Neural cell (in vitro differentiated cells): ENCODE results near the gene KREMEN1.

ENCODE experiments used
- POLR2AphosphoS5 ChIP-seq: IDR thresholded peaks from 2 replicates; pipeline ENCODE4 v1.6.1; 2012
- TAF1 ChIP-seq: IDR thresholded peaks from 2 replicates; pipeline ENCODE4 v1.6.1; 2012; ENCODE audit warnings: low read depth
- TF ChIP-seq, protein P1 (sequence below): fragments of 450-650 bp; IDR thresholded peaks from 2 replicates; pipeline ENCODE4 v1.5.1; 2014; ENCODE audit warnings: antibody characterized with exemption, mild to moderate bottlenecking, moderate library complexity; ENCODE audit not compliant: poor library complexity, severe bottlenecking

DNA sequence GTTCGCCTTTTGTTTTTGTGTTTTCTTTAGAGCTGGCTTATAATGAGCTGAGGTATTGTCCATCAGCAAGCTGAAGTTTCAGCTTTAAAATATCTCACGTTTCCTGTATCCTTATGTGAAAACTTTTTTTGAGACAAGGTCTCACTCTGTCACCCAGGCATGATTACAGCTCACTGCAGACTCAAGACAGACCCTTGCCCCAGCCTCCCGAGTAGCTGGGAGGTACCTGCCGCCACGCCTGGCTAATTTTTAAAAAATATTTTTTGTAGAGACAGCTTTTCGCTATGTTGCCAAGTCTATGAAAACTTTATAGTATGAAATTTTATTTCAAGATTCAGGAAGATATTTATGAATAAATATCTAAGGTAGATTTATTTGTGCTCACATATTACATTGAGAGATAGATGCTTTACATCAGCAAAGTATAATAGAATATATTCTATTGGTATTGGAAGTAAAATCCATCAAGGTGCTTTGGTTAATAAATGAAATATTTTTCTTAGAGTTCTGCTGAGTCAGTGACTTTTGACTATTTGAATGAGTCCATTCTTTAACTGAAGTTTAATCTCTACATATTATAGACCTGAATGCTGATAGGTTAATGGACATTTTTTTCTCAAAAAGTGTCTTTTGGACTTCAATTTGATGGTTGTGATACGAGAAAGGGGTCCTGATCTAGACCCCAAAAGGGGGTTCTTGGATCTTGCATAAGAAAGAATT lies 10.2 kb downstream of the KREMEN1 start:
- TF ChIP-seq, protein P1, sequence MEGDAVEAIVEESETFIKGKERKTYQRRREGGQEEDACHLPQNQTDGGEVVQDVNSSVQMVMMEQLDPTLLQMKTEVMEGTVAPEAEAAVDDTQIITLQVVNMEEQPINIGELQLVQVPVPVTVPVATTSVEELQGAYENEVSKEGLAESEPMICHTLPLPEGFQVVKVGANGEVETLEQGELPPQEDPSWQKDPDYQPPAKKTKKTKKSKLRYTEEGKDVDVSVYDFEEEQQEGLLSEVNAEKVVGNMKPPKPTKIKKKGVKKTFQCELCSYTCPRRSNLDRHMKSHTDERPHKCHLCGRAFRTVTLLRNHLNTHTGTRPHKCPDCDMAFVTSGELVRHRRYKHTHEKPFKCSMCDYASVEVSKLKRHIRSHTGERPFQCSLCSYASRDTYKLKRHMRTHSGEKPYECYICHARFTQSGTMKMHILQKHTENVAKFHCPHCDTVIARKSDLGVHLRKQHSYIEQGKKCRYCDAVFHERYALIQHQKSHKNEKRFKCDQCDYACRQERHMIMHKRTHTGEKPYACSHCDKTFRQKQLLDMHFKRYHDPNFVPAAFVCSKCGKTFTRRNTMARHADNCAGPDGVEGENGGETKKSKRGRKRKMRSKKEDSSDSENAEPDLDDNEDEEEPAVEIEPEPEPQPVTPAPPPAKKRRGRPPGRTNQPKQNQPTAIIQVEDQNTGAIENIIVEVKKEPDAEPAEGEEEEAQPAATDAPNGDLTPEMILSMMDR = no peak
- no peak for TF ChIP-seq TAF1
- TF ChIP-seq POLR2AphosphoS5 = no peak
